Heart left ventricle (tissue), 11 donors: ENCODE results near the gene USP9Y. TPM values are rescaled to one million over a fixed set of nuclear protein-coding genes. Genes with fewer than 3 reads are reported as not detected.

Experiments used
- polyA plus RNA-seq, 2 donors: library from polyadenylated mRNA; stranded (reverse); fragments of 200-250 nt; gene quantifications; one replicate each; pipeline ENCODE4 v1.2.3, GENCODE V29; 2013
- total RNA-seq, 9 donors: library from RNA; depleted of rRNA in 2 of 9; stranded (reverse); fragments of >200 nt in 2 of 9; fragmentation: NEBNext Ultra II Directional in 3 of 9; extraction: Animal tissue kit (Norgen Biotek cat#: 25700) in 3 of 9; gene quantifications; one replicate each; pipeline versions ENCODE4 v1.1.0 to v1.2.4, GENCODE V29; 2016 to 2023
- donor health status: ischemic (EF 13 %, LVEDD 7.1; RV severe dilation, severe dysfunction).
- donor health status: healthy with polysubstance abuse.
- donor health status: DM: no; HTN: yes; CAD: no.
- donor health status: DM: no; HTN: no; CAD: no.
- donor health status: ischemic (EF 25% LVEDD 5.7; RV mildly dilated, moderate dysfunction).
- donor health status: healthy.
- donor health status: DM: yes; HTN: yes; CAD: no.
- donor health status: PGD.
- donor health status: nonischemic (EF 23%, LVEDD 6.1; RV moderate dilation, normal function).

USP9Y gene
- total and polyA plus RNA-seq, 11 donors, result 8.9 to 34.5 (median 26.0) TPM; not detected in 5

Other genes with a start within 250 kb of the USP9Y start
- gene DDX3Y, start 203.6 kb downstream of the USP9Y start, total RNA-seq, result 10 to 100 TPM in 4 of 9 donors, not detected in 5; 30.6 to 45.4 (median 39.8) TPM
- 10 to 100 TPM; 16.1 to 25.0 TPM for gene DDX3Y, start 203.6 kb downstream of the USP9Y start, polyA plus RNA-seq